Stimulated activated CD4-positive, alpha-beta T cell treated with anti-CD3 and anti-CD28 coated beads, Interleukin-1b, Interleukin-23, amount 100 ng/mL, for 1 hour (primary cell): ENCODE results near the gene CNTD1.

Source experiments
- DNase-seq, 2 donors: peaks; one replicate each; pipeline ENCODE4 v3.0.0-alpha.2; 2020; ENCODE audit warnings: low read depth in 2 of 2

CNTD1 gene

DNA sequence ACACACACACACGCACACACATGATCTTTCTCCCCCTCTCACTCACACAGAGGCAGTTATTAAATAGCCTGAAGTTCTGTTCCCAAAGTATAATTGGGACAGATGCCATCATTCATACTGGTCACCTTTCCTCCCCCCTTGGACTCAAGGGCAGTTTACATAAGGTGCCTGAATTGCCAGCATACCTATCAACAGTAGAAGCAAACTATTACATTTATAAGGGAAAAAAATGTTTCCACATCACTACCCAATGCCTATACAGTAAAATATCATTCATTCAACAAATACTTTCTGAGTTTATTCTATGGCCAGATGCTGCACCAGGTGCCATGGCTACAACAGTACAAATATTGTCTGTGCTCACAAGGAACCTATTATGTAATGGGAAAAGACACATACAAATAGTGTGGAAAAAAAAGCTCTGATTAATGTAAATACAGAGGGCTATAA lies 6.3 kb downstream of the CNTD1 start:
- no peak for DNase-seq

DNA sequence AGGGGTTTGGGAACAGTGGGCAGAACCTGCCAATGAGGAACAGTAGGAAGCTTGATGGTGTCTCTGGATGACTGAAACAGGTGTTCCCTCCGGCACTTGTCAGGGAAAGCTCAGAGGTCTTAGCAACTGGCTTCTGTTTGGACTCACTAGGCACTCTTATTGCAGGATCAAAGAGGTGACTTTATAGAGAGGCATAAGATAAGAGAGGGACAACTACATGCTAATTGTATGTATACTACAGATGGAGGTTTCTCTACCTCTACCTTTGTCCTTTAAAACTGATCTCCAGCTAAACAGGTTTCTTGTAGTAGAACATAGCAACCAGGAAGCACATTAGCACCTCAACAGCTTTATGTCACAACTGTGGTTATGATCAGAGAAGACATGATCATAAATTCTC lies 7.6 kb downstream of the CNTD1 start:
- DNase-seq = no peak

DNA sequence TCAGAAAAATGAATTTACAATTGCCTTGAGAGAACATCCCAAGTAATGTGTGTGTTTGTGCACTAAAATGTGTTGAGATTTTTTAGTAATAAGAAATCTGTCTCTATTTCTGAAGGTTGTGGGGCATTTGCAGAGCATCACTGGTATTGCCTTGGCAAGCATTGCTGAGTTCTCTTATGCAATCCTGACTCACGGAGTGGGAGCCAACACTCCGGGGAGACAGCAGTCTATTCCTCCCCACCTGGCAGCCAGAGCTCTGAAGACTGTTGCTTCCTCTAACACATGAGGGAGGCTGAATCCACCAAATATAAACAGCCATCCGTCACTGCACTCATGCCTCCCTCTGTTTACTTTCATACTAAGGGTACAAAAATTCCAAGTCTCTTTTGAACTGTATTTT lies 10.6 kb downstream of the CNTD1 start:
- DNase-seq = no peak

DNA sequence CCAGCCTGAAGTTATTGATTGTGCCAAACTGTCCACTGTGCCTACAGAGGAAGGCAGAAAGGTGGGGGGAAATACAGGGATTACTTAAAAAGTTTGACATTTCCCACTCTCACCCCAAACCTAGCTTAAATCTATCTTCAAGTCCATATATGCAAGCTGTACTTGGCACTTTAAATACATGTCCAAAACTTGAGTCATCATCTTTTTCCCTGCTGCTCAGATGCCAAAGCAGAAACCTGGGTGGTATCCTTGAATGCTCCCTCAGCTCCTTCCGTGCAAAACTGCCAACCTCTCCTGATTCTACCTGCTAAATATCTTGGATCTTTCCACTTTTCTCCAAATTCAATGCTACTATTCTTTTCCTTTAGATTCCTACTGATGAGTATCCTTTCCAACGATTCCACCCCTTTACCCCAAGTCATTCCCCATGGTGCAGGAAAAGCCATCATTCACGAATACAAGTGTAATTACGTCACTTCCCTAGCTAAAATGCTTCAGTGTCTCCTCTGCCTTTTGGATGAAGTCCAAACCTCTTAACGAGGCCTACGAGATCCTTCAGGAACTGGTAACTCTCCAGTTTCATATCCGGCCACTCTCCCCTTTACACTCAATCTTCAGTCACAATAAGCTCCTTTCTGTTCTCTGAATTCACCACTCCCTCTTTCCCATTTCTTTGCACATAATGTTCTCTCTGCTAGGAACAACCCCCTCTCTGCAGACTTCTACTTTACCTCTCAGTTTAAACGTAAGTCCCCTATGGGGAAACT lies 16.2 kb downstream of the CNTD1 start:
- no peak for DNase-seq

DNA sequence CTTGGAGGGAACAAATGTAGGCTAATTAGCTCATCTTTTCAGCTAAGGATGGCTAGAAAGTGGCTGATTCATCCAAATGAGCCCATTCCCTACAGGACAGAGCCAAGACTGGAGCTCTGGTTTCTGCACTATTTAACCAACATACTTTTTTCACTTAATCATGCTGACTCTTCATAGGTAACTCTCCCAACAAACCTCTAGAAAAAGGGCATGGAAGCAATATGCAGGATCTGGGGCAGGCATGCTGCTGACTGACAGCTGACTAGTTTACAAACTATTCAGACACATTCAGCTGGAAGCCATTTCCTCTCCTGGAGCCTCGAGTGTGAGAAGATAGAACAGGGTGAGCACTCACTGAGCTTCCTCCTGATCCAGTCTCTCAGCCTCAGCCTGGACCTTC lies 19.2 kb downstream of the CNTD1 start:
- DNase-seq = no peak

DNA sequence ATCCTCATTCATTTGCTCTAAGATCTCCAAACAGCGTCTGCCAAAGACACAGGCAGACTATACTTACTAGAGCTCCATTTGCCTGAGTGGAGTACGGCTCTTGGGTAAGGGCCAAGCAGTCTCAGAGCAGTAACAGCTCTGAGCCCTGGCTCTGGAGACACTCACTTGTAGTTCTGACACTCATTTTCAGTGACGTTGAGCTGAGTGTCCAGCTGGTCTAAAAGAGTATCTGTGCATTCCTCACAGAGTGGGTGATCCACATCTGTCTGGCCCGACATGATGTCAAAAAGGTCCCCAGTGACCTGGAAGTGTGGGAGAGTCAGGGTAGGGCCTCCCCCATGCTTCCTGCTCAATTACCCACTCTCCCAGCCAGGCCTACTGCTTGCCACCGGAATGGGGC lies 19.7 kb downstream of the CNTD1 start:
- no peak for DNase-seq

DNA sequence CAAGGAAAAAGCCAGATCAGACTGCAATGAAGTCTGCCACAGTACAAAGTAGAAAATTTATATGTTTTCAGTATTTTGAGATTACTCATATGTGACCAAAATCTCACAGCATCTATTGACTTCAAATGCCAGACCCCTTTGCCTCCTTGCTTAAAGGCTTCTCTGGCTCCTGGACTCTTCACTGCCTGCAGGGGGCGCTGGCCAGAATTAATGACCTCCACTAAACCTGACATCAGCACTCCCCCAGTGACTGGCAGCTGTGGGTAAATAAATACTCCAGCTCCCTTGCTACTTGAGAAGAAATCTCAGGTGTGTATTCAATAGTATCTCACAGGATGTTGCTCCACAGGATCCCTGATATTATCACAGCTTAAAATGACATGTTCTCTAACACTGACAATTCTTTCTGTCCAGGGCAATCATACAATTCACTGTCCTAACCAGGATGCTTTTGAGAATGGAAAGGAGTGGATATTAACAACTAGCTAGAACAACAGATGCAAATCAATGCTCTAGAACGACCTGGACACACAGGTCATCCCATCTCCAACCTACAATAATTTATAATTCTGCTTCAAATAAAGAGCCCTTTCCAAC lies 21.4 kb downstream of the CNTD1 start:
- DNase-seq = peak in 1 of 2 donors; percentile 38

DNA sequence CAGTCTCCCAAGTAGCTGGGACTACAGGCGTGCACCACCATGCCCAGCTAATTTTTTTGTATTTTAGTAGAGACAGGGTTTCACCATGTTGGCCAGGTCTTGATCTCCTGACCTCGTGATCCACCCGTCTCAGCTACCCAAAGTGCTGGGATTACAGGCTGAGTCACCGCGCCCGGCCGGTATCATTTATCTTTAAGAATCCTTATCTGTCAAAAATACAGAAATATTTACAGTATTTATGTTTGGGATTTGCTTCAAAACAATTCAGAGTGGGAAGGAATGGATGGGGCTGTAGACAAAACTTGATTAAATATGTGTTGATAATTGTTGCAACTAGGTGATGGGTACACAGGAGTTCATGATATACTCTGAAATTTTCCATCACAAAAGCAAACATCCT lies 22.5 kb downstream of the CNTD1 start:
- no peak for DNase-seq

DNA sequence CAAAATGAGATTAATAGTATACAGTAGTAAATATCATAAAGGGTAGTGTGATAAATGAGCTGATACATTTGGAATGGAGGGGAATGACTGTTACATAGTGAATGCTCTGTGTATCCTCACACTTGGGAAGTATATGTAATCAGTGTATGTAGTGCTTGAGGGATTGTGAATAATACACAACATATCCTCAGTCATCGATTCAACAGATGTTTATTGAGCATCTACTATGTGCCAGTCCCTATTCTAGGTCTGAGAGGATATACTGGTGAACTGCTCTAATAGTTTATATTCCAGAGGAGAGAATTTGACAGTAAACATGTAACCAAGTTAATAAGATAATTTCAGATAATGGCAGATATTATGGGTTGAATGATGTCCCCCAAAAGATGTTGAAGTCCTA lies 28.8 kb downstream of the CNTD1 start:
- no peak for DNase-seq

DNA sequence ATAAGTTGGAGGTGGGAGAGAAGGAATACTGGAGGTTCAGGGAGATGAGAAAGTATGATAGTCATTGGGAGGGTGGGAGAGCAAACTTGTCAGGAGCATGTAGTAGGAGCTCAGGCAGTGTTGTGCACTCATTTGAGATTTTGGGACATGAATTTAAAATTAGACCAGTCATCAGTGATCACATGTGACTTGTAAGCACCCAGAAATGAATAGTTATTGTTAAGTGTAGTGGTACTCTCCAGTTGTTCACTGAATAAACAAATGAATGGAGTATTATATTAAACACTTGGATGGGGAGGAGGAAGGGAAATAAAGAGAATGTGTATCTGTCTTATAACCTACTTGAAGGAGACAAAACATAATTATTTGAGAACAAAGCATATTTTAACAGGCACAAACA lies 32.3 kb downstream of the CNTD1 start:
- DNase-seq = no peak

DNA sequence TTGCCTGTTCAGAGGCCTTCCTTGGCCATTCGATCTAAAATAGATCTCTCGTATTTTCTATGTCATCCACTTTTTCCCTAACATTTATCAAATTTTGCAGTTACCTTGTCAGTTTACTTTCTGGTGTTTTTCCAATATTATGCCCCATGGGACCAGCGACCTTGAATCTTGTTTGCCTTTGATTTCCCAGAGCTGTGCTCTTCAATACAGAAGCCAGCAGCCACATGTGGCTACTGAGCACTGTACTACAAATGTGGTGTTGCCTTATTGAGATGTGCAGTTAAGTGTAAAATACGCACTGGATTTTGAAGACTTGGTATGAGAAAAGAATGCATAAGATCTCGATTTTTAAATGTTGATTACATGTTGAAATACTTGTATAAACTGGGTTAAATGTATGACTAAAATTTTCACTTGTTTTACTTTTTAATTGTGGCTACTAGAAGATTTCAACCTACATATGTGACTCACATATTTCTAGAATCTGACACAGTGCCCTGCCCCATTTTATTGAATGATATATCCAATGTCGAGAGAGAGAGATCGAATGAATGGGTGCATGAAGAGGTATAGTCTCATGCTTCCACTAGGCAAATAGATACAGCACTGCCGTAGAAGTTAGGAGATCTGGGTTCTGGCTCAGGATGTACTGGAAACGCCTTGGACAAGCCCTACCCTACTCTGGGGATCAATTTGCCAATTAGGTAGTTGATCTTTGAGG lies 33.7 kb downstream of the CNTD1 start:
- DNase-seq = no peak

DNA sequence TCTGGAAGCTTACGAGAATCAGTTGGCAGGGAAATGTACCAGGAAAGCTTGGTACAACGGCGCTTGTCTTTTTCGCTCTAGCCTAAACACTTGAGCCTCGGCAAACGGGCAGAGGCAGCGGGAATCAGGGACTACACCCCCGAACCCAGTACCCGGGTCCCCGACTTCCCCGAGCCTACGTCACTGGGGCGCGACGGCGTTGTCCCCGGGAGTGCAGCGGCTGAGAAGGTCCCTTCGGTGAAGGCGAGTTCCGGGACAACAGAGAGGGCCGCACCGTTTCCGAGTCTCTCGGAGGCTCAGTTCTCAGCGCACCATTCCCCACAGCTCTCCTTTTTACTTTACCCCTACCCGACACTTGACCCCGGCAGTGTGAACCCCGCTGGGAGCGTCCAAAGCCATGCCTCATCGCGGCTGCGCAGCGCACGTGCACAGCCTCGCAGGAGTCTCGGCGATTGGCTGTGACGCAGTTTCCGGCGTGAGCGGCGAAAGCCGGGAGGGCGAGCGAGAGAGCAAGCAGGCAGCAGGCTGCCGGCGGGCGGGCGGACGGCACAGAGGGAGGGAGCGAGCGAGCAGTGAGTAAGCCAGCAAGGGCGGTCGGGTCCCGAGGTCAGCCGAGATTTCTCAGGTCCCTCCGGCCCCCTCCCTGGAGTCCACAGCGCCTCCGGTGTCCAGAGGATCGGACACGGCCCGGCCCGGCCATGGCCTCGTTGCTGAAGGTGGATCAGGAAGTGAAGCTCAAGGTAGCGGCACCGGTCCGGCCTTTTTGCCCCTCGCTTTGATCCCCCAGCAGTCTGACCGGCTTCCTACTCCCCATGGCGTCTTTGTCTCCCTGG lies 34.5 kb downstream of the CNTD1 start, which contains the start of gene PSME3:
Gene PSME3 (plus strand): TSS at position 464 of the 833 bp plus-strand sequence. CDS start 235 bp downstream, at position 699.
- DNase-seq = peak; percentile 57 to 75

DNA sequence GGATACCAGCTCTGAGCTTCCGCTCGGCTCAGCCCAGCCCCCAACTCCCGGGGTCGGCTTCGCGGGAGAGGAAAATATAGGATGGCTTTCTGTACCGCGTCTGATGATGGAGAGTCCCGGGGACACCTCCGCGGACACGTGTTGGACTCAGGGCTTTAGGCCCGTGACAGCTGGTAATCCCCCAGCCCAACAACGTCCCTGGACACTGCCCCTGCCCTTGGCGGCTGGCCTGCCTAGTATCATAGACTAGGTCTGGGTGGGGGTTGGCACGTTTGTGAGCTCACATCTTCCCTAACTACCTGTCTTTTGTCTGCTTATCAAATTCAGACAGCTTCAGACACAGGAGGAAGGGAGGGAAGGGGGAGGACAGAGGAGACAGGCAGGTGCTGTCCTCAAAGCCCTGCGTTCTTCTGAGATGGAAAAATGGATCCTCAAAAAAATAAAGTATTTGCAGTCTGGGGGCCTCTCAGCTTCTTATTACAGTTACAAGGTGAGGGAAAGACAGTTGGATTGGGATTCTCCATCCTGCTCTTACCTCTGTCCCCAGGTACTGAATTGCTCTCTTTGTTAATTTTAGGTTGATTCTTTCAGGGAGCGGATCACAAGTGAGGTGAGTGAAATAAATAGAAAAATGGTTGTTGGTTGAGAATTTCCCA lies 35.2 kb downstream of the CNTD1 start:
- DNase-seq = no peak

DNA sequence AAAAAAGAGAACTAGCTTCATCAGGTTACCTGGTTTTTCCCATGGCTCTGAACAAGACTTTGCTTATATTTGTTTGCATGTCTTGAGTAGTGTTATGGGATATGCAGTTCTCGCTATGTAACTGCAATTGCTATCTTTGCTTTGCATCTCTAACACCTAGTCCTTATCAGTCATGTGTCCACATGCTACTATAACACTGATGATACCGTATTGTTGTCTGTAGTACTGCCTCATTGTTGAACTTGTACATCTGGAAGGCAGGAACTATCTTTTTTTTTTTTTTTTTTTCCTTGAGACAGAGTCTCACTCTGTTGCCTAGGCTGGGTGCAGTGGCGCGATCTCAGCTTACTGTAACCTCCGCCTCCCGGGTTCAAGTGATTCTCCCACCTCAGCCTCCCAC lies 37.1 kb downstream of the CNTD1 start:
- no peak for DNase-seq

DNA sequence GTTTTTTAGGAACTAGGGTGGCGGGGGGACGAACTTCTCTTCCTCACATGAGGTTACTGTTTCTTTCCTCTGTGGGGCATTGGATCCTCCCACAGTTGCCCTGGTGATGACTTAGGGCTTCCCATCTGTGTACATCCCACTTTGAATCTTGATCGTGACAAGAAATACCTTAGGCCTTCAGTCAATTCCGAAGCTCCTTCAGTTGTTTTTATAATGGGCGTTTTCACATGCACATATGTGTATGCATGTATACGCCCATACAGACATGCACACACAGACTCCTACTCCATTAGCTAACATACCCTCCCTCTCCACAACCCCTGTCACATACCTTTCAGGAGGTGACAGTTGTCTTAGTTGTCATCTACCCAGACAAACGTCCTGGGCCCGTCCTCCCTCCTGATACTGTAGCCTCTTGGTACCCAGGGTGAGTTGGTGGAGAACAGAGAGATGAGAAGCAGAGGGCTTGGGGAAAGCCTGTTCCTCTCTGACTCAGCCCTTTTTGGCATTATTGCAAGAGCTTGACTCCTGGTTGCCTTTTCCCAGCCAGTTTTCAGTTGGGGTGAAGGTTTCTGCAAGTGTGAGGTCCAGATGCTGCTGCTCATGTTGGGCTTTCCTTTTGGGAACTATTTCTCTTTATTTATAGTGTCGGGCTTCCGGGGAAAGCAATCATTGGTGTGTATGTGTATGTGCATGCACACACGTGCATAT lies 43.5 kb downstream of the CNTD1 start:
- no peak for DNase-seq

DNA sequence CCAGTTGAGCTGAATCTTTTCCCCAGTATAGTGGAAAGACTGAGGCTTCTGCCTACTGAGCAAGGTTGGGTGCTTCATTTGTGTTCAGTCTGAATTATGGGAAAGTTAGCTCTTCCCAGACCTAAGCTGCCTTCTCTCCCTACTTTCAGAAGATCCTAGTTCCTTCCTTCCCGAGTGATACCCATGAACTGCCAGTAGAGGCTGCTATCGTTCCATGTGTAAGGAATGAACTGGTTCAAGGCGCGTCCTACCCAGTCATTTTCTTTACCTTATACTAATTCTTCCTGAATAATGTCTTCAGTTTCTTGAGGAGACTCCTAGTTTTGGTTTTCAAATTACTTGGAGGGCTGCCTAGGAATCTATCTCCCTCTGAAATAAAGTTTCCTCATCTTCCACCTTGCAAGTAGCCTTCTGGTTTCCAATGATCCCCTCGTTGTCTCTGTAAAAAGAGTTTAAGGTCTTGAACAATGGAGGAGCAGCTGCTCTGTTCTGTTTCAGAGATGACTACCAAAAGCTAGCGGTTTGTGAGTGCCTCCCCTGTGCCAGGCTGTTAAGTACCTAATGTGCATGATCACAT lies 44.8 kb downstream of the CNTD1 start:
- DNase-seq = no peak

DNA sequence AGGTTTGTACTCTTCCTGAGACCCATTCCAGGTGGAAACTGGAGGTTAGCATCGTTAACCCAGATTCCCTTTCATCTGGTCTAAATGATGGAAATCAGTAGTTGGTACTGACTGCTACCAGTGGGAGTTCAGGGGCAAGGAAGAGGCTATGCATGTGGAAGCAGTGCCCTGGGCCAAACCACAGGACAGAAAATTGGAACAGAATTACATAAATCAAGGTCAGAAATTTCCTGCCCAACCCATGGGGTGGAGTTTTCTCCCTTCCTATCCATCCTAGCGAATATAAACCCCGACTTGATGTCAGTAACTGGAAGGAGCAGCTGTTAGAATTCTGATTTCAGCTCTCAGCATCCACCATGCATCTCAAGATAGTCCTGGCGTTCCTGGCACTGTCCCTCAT lies 45.6 kb downstream of the CNTD1 start, which contains the start of gene AOC2:
Gene AOC2 (plus strand): TSS at position 310 of the 400 bp plus-strand sequence. CDS start 47 bp downstream, at position 357.
- no peak for DNase-seq

DNA sequence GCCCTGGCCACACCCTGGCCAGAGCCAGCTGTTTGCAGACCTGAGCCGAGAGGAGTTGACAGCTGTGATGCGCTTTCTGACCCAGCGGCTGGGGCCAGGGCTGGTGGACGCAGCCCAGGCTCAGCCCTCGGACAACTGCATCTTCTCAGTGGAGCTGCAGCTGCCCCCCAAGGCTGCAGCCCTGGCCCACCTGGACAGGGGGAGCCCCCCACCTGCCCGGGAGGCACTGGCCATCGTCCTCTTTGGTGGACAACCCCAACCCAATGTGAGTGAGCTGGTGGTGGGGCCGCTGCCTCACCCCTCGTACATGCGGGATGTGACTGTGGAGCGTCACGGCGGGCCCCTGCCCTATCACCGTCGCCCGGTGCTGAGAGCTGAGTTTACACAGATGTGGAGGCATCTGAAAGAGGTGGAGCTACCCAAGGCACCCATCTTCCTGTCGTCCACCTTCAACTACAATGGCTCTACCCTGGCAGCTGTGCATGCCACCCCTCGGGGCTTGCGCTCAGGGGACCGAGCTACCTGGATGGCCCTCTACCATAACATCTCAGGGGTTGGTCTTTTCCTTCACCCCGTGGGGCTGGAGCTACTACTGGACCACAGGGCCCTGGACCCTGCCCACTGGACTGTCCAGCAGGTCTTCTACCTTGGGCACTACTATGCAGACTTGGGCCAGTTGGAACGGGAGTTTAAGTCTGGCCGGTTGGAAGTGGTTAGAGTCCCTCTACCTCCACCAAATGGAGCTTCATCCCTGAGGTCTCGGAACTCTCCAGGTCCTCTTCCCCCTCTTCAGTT lies 46.3 kb downstream of the CNTD1 start:
- no peak for DNase-seq

DNA sequence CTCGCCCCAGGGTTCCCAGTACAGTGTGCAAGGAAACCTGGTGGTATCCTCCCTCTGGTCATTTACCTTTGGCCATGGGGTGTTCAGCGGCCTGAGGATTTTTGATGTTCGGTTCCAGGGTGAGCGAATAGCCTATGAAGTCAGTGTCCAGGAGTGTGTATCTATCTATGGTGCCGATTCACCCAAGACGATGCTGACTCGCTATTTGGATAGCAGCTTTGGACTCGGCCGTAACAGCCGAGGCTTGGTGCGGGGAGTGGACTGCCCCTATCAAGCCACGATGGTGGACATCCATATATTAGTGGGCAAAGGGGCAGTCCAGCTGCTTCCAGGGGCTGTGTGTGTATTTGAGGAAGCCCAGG lies 46.9 kb downstream of the CNTD1 start:
- DNase-seq = no peak
